CD4-positive, alpha-beta T cell treated with Interleukin-10 for 1 hour (primary cell): ENCODE measurements around the gene ZNF438.

Experiments used
- DNase-seq: peaks from one replicate; pipeline ENCODE4 v3.0.0-alpha.2; 2020

Gene ZNF438

DNA sequence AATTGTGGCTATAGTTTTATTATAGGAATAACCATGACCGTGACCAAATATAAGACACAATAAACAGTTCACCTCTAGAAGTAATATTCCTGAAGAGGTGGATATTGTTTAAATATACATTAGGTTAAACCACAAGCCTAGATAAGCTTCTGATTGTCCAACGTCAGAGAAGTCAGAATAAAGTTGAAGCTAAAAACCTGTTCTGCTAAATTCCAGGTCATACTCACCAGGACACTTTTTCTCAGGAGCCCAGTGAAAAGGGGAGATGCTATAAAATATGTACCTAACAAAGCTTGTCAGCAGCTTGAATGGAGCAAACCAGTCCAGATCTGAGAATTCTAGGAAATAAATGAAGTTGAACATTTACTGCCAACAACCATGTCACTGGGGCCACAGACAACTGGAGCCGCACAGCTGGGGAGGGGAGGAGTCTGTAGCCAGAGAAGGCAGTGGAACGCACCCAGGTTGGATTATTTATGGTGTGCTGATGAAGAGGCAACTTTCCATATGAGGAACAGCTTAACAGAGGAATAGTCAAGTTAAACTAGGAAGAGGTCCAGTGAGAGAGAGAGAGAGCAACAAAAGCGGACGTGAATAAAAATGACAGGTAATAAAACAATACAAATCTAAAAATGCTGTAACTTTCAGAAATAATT is 191.1 kb downstream of the ZNF438 start:
- no peak for DNase-seq

DNA sequence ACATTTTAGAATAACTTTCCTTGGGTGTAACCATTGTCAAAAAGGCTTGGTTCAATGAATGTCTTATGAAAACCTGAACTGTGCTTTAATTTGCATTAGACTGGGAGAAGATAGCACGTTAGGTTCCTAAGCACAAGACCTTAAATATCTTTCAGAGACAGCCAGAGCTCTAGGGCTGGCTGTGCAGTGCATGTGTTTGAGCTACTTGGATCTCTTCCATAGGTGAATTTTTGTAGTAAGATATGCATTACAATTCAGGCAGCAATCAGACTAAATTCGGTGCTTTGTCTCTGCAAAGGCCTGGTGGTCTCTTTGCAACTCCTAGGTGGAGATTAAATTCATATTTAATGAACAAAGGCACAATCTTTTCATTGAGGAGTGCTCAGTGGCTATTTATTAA is 192.0 kb downstream of the ZNF438 start:
- no peak for DNase-seq

DNA sequence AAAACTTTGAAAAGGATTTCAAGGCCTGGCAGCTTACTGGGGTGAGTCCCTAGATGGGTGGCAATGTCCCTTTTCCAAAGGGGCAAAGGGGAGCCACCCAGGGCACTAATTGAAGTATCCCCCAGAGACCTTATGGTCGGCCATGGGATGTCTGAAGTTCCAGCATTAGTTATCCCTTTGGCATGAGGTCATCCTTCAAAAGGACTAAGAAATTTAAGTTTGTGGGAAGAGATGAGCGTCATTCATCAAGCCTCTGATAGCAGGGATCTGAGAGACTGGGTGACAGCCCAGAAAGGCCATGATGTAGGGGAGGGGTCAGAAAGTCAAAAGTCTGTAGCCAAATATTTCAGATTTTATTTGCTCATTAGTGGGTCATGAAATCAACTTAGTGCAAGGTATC is 195.3 kb downstream of the ZNF438 start:
- no peak for DNase-seq

DNA sequence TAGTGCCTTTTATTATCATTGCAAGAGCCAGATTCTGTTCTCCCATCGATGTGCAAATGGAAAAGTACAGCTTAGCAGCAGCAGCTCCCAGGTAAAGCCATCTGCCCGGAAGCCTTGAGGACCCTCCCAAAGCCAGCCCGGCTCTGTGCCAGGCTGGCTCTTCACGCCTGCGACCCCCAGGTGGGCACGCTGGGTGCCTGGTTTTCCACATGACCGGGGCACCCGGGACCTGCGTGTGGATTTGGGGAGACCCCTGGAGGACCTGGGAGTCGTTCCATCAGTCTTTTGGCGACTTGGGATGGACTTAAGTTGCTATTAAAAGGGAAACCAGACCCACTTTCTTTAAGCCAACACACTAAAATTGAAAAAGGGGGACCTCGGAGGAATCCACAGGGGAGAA is 196.5 kb downstream of the ZNF438 start:
- no peak for DNase-seq

DNA sequence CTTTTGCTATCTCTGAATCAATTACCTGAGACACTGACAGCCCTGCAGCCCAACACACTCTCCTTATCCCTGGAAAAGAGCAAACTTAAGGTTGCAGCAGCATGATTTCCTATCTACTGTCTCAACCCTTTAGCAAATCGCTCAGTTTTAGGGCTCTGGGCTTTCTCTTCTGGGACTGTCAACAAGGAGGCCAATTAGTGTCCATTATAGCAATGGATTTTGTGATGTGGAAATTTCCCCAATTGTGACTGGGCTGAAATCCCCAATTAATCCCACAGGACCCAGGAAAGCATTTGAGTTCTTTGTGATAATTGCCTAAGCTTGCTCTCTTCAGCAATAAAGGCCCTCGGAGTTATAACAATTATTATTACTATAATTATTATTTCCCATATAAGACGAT is 197.0 kb downstream of the ZNF438 start:
- no peak for DNase-seq

DNA sequence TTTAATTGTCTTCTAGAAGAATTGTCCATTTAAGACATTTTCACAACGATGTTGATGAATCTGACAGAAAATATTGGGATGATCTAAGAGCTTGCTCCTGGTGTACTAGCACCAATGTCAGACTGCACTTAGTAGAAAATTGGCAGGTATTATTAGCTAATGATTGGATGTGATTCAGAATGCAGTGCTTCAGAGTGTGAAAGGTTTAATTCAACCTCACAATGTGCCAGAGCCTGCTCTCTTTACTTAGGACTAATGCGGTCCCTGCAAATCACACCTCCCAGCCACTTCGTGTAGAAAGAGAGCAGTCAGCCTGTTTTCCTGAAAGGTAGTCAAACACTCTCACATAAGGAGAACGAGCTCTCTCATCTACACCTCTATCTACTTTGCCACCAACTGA is 197.5 kb downstream of the ZNF438 start:
- DNase-seq: no peak

DNA sequence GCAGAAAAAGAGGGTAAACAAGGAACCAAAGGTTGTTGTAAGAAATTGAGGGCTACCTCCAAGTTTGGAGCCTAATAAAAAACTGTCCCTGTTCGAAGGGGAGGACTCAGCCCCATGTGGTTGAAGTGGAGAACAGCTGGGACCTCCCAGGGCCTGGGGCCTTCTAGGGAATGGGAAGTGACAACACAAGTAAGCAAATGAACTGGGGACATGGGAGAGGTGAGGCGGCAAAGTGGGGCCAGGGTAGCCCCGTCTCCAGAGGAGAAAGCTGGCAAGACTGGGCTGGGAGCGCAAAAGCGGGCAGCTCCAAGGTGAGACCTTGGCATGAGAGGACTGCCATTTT is 198.1 kb downstream of the ZNF438 start:
- DNase-seq: no peak

DNA sequence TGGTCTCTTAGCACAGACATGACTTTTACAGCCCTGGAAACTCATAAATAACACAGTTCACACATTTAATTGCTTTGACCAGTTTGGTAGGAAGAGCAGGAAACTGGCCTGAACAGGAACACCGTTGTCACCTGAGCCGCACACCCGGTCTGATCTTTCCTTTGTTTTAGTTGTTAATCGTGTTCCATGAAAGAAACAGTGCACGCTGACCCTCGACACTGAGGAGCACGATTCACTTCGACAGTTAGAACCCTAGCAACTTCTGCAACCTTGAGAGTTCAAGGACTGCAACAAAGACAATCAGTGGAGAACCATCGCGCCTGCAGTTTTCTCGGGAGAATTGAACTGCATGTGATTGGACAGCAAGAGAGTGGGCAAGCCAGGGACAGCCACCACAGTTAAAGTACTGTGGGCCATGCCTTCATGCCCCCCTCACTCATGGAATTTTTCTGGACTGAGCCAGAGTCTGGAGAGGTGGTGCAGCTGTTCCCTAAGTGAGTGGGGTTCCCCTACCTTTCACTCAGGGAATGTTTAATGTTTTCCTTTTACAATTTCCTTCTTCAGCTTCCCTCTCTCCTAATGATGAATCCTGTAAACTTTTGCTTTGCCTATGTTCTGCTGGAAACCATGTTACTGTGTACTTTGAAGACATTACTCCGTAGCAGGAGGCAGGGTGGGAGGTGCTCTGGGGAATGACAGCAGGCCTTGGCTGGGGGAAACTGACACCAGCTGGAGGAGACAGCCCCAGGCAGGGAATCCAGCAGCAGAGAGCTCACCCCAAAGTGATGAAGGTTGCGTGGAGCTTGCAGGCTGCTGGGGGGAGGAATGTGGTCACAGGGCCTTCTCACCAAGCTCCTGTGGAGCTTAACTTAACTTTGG is 198.7 kb downstream of the ZNF438 start:
- DNase-seq: no peak

DNA sequence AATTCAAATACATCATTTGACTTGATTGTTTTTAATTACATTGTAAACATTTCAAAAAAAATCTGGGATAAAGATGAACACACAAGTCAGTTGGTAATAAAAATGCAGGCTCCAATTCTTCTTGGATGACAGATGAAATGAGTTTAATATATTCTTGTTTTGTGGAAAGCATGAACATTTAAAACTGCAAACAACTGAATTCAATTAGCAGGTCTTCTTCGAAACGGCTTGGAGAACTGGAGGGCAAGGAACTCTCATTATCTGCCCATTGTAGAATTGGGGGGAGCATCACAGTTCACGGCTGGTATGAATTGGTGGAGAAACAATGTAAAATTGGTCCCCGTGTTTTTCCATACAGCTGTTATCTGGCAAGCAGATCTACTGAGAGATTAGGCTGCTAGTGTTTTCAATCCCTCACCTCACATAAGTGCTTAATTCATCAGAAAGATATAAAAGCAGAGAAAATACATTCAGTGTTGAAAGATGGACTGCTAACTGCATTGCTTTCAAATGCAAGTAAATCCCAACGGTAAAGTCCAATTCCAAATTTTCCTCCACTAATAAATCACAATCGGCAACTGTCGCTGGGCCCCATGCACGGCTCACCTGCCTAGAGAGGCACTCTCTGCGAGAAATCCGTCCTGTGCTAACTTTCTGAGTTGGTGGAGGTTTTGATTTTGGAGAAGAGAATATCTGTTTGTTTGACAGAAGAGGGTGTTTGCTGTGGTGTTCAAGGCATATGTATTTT is 199.5 kb downstream of the ZNF438 start:
- no peak for DNase-seq

DNA sequence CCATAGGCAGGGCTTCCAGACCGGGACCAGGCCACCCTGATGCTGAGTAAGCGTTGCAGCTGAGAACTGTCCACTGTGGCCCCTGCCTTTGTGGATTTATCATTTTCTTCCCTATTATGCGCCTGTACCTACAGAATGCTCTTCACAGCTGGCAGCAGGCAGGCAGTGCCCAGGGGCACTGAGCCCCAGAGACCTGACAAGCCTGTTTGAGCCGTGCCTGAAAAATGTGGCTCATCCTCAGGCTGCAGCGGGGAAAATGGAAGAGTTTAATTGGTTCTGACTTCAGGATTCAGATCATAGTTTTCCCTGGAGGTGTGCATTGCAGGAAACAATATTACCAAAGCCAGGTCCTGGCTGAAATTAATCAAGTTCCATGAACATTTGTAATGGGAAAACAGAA is 200.2 kb downstream of the ZNF438 start:
- DNase-seq: no peak

DNA sequence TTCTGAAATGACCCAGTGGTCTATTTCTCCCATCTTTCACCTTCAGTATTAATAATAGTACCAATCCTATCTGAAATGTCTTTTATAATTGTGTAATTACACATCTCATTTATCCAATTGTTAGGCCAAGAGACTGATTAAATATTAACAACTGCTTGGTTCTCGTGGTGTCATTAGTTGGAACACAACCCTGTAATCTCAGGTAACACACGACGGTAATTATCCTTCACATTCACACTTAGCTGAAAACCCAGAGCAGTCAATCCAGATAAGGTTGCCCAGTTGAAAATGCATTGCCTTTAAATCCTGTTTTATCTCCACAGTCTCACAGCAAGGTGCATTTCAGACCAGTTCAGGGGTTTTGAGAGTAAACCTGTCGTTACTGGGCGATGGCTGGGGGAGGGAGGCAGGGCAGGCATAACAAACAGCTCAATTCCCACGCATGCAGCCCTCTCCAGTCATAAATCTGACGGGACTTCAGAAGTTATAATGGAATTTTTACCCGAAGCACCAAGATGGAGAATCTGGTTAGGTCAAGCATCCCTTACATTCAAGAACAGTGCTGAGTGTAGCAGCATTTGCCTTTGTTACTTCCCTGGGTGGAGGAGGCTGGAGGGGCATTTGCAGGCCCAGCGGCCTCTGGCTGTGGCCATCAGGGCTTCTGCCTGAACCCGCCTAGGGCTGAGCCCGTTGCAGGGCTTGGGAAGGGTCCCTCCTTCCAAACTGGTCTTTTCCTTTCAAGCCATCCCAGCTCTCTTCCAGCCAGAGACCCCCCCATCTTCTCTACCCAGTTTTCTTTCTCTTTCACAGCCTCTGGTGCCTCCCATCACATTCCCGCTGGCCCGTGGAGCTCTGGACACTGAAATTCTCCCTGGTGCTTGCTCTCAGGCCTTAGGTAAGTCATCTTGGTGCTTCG is 201.1 kb downstream of the ZNF438 start:
- DNase-seq: no peak

DNA sequence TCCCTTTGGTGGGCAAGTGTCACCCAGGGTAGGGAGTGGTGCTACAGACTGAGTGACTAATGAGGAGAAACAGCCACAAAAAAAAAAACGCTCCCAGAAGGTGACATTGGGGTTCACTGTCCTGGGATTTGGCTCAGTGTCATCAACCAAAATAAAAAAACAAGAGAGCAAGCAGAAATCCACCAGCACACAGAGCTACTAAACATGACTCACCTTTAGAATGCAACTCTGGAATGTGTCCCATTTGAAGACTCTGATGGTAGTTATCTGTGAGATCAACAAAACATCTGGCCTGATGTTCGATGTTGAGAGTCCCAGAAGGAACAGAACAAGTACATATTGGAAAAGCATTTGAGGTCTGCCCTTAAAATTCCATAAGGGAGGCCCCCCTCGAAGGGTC is 201.8 kb downstream of the ZNF438 start:
- no peak for DNase-seq

DNA sequence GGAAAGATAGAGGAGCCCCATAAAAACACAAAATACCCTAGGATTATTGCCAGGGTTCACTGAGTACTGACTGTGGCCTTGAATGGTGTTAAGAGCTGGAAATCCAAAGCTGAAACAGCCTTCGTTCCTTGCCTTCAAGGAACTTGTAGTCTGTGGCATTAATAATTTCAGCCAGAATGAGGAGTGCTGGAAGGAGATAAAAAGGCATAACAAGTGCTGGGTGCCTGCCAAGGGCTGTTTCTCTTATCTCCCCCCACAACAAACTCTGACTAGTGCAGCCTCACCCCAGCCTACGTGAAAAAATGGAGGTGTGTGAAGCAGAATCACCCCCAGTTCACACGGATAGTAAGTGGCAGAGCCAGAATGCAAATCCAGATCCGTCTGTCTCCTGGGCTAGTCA is 203.0 kb downstream of the ZNF438 start:
- no peak for DNase-seq

DNA sequence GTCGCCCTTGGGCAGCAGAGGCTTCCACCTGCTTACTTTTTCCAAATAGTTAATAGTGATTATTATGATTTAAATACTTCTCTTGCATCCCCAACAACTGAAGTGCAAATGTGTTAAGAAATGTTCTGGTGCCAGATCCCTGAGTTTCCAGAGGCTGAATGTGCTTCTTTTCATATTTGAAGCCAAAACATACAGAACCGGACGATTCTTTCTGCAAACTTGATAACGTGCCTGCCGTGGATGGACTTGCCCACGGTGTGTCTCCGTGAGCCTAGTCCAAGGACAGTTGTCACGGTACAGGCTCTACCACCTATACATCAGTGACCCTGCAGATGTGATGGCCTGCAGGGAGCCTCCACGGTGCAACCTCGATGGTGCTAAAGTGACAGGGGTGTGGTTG is 203.5 kb downstream of the ZNF438 start:
- no peak for DNase-seq

DNA sequence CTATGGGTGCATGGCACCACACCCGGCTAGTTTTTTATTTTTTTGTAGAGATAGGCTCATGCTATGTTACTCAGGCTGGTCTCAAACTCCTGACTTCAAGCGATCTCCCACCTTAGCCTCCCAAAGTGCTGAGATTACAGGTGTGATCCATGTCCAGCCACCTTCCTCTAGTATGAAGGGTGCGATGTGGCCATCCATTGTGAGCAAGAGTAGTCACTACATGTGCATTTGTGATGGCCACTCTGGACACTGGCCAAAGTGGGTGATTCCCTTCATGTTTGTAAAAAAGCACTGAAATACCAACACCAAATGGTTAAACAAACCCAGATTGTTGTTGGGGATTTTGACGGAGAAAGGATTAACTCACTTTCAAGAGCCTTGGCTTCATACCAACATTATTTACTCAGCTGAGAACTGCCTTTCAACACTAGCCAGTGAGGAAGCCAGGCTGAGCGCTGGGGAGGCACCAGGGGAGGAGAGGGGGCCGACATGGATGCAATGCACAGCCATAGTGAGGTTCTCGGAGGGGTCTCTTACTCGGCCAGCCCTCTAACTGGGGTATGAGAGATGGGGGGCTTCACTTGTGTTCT is 204.0 kb downstream of the ZNF438 start:
- no peak for DNase-seq

DNA sequence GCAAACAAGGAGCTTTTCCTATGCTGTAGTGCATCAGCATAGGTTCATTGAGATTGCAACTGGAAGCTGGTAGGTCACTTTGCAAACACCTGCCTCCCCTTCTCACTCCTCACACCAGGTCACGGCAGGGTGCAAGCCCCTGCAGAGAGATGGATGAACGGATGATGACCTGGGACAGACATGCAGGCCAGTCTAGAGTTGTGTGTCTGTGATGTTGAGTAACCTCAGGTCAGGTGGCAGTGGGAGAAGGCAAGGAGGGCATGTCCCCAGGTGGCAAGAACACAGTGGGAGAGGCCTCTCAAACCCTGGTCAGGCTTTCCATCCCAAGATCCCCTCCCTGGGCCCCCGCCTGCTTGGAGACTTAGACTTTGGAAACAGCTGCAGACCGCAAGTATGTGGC is 205.0 kb downstream of the ZNF438 start:
- no peak for DNase-seq

DNA sequence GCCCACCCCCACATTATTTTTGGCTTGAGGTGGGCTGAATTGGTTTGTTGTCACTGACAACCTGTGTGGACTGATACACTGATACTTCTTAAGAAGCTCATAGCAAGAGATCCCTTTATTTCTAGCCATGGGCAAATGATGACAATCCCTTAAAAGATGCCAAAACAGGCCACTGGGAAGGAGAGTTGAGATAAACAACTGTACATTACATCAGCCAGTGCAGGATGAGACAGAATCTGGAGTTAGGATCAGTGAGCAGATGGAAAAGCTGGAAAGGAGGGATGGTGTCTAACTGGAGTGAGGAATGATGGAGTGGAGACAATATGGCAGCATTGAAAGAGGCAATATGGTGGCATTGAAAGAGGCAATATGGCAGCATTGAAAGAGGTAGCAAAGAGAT is 206.2 kb downstream of the ZNF438 start:
- DNase-seq: no peak

DNA sequence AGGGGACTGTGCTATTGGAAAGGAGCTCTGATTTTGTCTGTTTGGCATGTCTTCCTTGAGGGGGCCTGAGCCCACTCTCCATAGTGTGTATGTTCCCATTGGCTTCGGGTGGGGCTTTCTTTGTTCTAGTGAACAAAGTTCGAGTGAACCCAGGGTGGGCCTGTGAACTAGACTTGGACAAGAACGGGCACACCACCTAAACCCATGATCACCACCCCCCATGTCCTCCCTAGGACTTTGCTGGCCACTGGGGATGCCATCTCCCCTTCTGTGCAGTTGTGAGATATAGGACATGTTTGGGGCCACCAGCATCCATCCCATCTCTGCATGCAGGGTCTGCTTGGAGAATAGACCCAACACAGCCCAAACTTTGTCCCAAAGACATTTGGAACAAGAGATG is 206.6 kb downstream of the ZNF438 start:
- no peak for DNase-seq

DNA sequence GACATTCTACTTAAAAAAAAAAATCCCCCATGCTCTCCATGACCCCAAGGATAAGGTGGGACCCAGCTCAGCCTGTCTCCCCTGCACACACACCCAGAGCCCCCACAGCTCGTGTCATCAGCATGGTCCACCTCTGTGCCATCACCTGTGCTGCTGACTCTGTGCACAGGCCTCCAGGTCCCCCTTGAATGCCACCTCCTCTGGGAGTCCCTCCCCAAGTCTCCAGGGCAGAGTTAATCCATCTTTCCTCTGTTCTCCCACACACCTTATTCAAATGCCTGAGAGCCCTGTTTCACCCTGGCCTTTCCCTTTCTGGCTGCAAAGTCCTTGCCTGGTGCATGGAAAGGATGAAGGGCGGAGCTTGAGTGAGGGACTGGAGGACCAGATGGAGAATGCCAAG is 208.0 kb downstream of the ZNF438 start:
- no peak for DNase-seq

DNA sequence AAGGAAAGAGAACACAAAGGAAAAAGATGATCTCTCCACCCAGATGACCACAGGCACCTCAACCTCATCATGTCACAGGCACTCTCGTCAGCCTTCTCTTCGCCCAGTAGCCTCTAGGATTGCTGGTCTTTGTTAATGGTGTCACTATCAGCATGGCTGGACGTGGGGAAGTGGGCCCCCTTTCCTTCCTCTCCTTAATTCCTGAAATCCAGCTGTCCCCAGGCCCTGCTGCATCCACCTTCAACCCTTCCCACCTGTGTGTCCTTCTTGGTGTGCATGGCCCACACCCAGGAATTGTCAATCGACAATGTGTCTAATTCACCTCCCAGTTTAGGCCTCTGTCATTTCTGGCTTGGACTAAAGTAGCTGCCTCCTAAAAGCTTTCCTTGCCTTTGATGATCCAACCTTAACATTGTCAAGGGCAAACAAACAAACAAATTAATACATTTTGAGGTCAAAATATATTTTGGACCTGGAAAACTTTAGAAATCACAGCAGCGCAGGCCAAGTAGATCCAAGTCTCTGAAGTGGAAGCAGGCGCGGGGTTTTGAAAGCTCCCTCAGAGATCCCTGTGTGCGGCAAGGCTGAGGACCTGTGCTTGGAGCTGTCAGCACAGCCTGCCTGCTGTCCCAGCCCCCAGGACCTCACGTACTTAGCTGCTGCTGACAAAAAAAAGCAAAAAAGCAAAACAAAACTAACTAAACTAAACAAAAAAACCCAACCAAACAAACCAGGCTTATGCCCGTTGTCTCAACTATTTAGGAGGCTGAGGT is 208.8 kb downstream of the ZNF438 start:
- no peak for DNase-seq

DNA sequence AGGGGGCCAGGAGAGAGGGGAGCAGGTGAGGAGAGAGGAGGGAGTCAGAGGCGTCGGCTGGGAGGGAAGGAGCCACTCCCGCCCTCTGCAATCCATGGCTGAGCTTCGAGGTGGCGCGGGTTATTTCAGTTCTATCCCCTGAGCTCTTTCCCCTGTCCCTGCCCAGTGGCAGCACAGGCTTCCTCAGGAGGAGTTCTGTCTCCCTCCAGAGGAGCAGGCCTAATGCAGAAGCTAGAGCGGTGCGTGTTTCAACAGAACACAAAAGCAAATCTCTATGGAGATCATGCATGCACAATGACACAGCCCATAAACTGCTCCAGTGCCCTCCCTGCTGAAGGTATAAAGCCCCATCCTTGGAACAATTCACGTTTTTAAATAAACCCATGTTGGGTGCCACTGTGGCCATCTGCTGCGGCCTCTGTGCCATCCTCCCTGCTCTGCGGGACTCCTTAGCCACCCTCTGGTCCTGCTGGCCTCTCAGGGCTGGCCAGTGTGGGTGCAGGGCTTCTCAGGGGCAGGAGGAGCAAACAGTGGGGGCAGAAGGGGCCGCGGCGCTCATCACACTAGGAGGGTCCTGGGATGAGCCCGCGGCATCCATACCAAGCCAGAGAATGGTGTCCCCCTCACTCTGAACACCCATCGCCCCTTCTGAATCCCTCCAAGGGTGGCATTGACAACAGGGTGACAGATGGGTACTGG is 209.5 kb downstream of the ZNF438 start:
- DNase-seq: no peak
